GM19328 (cell line): ENCODE results near the gene FBXL3.

Experiments used
- ATAC-seq: cut with Tn5 transposase; IDR thresholded peaks from one replicate; pipeline ENCODE4 v1.9.1; 2021; ENCODE audit warnings: mild to moderate bottlenecking, moderate library complexity; ENCODE audit not compliant: unreplicated experiment

The FBXL3 gene

DNA sequence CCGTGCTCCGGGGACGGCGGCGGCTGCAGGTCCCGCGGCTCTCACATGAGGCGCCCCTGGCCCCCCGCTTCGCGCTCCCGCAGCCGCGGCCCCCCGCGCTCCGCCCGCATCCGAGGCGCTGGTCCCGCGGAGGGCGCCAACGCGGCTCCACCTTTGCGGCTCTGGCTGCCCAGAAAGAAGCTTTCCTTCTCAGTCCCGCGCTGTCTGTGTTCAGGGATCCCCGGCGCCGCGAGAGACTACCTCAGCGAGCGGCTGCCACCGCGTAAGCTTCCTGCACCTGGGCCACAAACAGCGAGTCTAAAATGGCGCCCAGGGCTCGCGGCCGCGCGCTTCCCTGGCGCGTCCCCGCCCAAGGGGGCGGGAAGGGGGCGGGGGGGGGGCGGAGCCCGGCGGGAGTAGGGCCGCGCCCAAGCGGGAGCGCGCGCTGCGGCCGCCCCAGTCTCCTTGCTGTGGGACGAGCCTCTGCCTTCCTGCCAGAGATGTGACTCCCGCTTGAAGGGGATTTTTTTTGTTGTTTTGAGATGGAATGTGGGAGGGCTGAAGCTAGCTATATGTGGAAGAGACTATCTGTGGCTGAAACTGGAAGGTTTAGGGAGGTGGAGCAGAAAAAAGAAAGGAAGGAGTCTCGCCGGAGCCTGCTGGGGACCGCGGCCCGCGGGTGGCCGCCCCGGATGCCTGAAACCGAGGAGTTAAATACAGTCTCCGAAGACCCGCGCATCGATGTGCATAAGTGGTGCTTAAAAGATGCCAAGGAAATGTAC is at the start of gene FBXL3:
TSS of gene FBXL3 (minus strand) at position 299 of the 761 bp plus-strand sequence. CDS start 5,299 bp downstream, outside the sequence.
- peak; percentile 48 for ATAC-seq

GRCh38 chr13:77067519-77067918 is 40.6 kb upstream of the FBXL3 start:
- ATAC-seq: no peak

- ATAC-seq: no peak
Observed at GRCh38 chr13:77065461-77066147, 38.6 kb upstream of the FBXL3 start.

- ATAC-seq: no peak
Observed at GRCh38 chr13:77062097-77062496, 35.1 kb upstream of the FBXL3 start.

- ATAC-seq: no peak
Observed at GRCh38 chr13:77061362-77061761, 34.4 kb upstream of the FBXL3 start.

GRCh38 chr13:77056886-77057285 is 29.9 kb upstream of the FBXL3 start:
- no peak for ATAC-seq

DNA sequence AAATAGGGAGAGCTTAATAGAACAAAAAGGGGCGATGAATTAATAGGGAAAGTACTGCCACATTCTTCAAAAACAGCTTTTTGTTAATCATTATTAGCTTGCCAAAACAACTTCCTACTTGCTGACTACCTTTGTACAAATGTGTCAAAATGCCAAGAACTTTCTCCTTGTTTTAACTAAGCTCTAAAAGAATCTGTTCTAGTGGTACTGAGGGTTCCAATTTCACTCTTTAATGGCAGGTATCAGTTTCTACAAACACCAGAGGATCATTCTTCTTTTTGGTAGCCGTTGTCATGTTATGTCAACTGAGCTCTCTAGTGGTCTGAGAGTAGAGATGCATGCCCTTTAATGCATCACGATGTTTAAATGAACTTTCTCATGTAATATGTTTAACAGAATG is 29.4 kb upstream of the FBXL3 start:
- ATAC-seq: no peak

- no peak for ATAC-seq
Observed at GRCh38 chr13:77055158-77055557, 28.2 kb upstream of the FBXL3 start.

GRCh38 chr13:77053192-77053591 is 26.2 kb upstream of the FBXL3 start:
- ATAC-seq: no peak

GRCh38 chr13:77048681-77049080 is 21.7 kb upstream of the FBXL3 start:
- ATAC-seq: no peak

GRCh38 chr13:77047649-77048343 is 20.8 kb upstream of the FBXL3 start:
- no peak for ATAC-seq

GRCh38 chr13:77042566-77043177 is 15.7 kb upstream of the FBXL3 start:
- no peak for ATAC-seq

- no peak for ATAC-seq
Observed at GRCh38 chr13:77040835-77041234, 13.9 kb upstream of the FBXL3 start.

GRCh38 chr13:77040076-77040475 is 13.1 kb upstream of the FBXL3 start:
- ATAC-seq: no peak

DNA sequence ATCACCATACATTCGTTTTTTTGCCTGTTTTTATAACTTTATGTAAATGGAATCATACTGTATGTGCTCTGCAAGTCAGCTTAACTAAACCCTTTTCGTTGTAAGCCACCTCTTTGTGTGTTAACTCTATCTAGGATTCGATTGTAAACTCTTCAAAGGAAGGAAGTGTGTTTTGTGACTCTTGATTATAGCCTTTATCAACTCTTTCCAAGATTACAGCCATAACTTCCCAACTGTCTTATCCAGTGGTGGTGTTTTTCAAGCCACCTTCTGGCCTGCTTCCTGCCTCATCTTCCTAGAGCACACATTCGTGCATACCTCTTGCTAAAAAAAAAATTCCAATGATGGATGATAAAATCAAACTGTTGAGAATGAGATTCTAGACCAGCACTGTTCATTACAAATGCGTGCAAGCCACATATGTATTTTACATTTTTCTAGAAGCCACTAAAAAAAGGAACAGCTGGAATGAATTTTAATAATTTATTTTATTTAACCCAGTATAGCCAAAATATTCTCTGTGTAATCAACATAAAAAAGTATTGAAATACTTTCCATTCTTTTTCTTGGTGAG is 12.0 kb upstream of the FBXL3 start:
- ATAC-seq: no peak

- no peak for ATAC-seq
Observed at GRCh38 chr13:77036279-77036678, 9.3 kb upstream of the FBXL3 start.

- ATAC-seq: no peak
Observed at GRCh38 chr13:77034881-77035280, 7.9 kb upstream of the FBXL3 start.

DNA sequence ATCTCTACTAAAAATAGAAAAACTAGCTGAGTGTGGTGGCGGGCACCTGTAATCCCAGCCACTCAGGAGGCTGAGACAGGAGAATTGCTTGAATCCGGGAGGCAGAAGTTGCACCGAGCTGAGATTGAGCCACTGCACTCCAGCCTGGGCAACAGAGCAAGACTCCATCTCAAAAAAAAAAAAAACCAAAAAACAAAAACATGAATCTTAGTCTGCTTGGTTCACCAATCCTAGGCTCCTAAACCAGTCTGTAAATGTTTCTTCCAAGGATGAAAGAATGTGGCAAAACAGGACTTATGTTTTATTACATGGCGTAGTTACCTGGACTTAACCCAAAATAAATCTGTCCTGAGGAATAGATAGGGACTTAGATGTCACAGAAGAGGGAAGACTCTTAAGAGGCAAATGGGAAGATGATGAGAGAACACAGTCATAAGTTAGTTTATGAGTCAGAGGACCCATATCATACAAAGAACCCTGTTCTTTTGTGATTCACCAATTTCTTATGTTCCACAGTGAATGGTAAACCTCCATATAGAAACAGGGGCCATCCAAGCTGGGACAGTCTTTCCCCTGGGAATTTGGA is 6.9 kb upstream of the FBXL3 start:
- no peak for ATAC-seq

GRCh38 chr13:77031656-77032243 is 4.8 kb upstream of the FBXL3 start:
- no peak for ATAC-seq

DNA sequence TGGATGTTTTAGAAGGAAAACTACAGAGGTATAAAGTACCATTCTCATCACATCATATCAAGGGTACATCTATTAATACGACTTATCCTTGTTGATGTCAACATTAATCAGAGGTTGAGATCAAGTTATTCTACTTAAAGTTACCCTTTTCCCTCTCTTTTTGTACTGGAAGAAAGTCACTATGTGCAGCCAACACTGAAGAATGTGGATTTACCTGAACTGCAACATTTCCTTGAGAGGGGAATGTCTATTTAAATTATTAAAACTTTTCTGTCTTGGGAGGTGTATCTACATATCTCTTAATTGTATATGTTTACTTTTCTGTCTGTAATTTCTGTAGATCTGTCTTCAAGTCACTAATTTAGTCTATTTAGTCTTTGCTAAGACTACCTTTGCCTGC is 2.5 kb upstream of the FBXL3 start:
- no peak for ATAC-seq
